Stimulated activated naive CD8-positive, alpha-beta T cell treated with anti-CD3 and anti-CD28 coated beads, Interleukin-15, Interleukin-2, amounts not matched to agents 100 U/mL and 50 U/mL, for 24 hours (primary cell): ENCODE measurements around the gene DAB1.

Experiments
- ATAC-seq: fragments of 150-1000 bp; cut with Tn5 transposase; one replicate; pipeline ENCODE4 v1.10.0; 2021
- DNase-seq: peaks from one replicate; pipeline ENCODE4 v3.0.0; 2021

DAB1 gene

DNA sequence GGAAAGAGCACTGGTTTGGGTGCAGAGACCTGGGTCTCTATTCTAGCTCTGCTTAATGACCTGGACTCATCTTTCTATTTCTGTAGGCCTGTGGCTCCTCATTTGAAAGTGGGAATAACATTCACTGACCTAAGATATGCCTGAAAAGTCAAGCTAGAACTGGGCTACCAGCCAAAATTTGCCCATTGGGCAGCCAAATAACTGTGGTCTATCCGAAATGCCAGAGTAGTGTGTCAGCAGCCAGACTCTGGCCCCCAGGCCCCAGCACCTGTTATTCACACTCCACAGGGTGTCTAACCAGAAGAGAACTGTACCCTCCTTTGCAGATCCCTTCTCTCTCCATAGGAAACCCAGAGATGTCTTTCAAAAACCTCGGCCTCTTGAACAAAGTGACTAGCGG lies 12.6 kb downstream of the DAB1 start:
- DNase-seq: no peak

DNA sequence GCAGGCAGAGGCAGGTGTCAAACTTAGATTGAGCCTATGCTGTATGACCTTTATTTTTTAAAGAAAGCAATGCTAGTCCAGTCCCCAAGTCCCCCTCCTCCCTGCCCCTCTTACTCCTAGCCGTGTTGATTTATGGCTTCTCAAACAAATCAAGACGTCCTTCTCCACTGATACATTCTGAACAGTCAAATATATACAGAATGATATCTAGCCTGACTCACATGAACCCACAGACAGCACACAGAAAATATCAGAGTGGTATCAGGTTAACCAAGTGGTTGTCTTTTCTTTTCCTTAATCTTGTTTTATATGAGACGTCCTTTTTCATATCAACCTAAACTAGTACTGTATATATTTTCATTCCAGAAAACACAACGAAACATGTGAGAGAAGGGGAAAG lies 13.4 kb downstream of the DAB1 start:
- ATAC-seq (no peak), DNase-seq (no peak)

More for the DNA sequence above, 12.6 kb downstream of the DAB1 start:
- no peak for ATAC-seq

DNA sequence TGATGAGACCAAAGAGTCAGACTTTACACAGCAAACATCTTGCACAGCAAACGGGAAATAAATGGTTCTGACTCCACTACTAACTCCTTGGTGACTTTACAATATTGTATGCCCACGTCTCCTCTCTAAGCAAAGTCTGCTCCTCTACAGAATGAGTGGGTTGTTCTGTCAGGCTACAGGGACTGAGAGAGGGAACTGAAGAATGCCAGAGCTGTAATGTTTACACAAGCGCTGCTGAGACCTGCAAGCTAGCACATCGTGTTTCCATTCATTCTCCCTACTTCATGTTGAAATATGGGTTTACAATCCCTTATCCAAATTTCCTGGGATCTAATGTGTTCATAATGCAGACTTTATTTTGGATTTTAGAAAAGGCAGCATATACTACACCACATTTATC lies 15.9 kb downstream of the DAB1 start:
- ATAC-seq (no peak), DNase-seq (no peak)

DNA sequence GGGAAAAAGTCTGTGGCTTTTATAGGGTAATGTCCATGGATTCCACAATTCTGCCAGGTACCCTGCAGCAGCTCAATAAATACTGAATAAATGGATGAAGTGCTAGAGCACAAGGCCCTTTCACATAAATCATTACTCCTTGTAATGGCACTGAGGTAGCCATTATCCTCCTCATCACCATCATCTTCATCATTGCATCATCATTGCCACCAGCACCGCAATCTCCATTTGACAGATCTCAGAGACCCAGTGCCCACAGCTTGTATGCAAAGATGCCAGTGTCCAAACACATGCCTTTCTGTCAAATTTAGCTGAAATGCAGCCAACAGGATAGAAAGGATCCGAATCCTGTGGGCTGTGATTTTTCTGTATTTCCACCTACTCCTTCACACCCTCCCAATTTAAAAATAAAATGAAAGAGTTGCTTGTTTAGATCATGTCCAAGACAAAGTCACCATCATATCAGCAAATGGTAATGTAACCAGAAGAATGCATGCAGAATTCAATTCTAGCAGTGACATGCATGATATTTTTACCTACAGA lies 17.4 kb downstream of the DAB1 start:
- no peak for ATAC-seq
- no peak for DNase-seq

DNA sequence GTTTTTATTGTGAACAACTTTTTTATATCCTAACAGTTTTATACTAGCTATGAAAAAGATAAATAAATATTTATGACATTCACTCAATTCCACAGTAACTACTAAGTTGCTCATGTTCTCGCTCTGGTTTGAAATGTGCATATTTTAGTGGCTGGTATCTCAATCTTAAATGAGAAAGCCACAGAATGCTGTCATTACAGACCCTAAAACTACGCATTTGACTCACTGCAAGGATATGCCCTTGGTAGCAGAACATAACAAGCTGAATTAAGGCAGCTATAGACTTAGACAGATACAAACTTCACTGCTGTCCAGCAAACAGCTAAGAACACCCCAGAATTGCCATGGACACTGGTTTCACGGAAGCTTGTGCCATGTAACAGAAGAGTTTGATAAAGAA lies 19.0 kb downstream of the DAB1 start:
- no peak for DNase-seq

DNA sequence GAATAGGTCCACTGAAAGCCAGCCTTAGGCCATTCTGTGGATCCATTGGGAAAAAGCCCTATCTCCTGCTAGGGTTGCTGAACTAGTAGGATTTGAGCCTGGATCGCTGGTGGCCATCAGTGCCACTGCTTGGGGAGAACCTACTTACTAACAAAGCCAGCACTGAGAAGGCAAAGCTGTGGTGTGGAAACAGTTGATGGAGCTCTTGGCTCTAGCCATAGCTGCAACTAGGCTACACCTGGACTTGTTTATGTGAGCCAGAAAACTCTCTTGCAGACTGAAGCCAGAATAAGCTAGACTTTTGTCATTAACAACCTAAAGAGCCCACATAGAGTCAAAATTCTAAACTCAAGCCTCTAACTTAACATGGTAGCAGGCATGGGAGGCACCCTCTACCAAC lies 20.7 kb downstream of the DAB1 start:
- ATAC-seq (no peak), DNase-seq (no peak)

More for the DNA sequence above, 19.0 kb downstream of the DAB1 start:
- no peak for ATAC-seq

DNA sequence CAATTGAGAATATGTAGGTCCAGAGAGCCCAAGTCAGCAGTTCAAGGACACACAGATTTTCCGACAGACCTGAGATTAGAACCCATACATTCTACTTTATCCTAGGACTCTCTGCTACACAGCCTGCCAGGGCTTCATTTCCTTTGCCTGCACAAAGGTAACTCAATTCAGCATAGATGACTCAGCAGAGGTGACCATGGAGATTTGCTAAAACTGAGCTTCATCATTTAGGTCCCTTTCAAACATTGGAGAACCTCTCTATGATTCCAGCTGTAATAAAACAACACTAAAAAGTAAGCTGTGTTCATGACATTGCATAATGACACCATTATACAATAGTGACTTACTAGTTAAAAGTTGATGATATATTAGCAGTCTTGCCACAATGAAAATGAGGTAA lies 22.2 kb downstream of the DAB1 start:
- DNase-seq: no peak
- no peak for ATAC-seq

DNA sequence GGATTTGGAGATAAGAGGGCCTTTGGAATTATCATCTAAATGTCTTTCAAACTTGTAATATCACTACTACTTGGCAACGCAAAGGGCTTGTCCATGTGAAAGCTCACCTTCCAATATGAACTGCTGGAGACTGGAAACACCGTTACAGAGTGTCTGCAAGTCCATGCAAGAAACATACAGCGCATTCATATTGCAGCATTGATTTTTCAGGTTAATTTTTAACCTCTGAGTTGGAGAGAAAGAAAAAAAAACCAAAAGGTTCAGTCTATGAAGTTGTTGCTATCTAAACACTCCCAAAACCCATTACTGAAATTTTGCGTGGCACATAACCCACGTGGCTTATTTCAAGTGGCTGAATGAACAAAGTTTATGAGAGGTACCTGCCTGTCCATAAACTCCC lies 23.8 kb downstream of the DAB1 start:
- ATAC-seq (no peak), DNase-seq (no peak)

DNA sequence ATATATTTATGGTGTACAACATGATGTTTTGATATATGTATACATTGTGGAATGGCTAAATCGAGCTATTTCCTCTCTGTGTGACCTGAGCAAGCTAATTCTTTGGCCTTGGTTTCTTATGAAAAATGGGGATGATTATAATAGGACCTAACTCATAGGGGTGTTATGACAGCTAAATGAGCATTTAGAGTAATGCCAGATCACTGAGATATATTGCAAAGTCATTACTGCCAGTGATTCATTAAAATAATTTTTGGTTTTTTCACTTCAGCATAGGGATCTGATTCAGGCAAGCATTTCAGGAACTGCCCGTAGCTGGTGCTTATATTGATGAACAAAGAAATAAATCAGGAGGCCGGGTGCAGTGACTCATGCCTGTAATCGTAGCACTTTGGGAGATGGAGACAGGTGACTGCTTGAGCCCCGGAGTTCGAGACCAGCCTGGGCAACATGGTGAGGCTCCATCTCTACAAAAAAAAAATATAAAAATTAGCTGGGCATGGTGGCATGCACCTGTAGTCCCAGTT lies 30.7 kb downstream of the DAB1 start:
- DNase-seq (no peak), ATAC-seq (no peak)

DNA sequence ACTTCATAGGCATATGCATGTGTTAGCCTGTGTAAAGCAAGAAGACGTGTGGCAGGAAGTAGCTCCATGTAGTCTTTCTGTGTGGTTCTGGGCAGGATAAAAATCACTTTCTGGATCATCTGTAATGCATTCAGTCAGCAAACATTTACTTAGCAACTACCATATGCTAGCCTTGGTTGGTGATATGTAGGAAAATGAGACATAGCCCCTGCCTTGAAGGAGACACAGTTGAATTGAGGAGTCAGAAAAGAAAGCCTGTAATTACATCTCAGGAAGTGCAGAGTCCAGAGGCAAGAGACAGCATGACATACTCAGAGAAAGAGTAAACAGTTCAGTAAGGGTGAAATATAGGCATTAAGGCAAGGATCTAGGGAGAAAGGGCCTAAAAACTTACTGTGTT lies 38.5 kb downstream of the DAB1 start:
- no peak for DNase-seq
- no peak for ATAC-seq

DNA sequence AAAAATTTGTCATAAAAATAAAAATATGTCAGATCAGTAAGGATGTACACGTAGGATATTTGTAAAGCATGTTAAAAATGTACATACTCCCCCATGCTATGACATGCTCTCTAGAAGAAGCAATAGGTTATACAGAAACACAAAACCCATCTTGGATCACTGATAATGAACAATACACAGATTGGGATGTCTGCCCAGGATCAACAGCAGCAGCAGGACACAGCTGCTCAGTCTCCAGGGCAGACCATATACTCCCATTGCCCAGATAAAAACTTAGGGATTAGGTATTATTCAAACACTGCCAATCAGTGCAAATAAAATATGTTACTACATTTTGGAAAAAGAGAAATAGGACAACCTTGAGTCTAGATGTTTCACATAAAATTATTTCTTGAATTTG lies 39.0 kb downstream of the DAB1 start:
- DNase-seq (no peak), ATAC-seq (no peak)

DNA sequence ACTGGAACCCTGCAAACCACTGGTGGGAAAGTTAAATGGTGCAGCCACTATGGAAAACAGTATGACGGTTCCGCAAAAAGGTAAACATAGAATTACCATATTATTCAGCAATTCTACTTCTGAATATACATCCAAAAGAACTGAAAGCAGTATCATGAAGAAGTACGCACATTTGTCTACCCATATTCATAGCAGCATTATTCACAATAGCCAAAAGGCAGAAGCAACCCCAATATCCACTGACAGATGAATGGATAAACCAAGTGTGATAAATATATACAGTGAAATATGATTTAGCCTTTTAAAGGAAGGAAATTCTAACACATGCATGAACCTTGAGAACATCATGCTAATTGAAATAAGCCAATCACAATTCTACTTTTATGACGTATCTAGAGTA lies 39.6 kb downstream of the DAB1 start:
- ATAC-seq (no peak), DNase-seq (no peak)

DNA sequence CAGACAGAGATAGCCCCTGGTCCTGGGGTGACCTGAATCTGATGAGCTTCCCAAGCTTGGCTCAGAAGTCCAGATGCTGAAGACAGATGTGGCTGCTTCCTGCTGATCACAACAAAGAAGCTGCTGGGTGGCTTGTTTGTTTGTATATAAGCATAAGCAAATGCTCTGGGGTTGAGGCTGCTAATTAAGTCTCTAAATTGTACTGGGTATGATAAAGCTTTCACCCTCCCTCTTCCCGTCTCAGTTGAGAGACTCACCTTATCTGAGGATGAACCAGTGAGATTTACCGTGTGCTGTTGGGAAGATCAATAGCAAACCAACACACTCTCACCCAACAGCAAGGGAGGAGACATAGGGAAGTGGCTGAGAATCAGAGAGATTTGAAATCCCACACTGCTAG lies 42.0 kb downstream of the DAB1 start:
- DNase-seq: no peak
- no peak for ATAC-seq

DNA sequence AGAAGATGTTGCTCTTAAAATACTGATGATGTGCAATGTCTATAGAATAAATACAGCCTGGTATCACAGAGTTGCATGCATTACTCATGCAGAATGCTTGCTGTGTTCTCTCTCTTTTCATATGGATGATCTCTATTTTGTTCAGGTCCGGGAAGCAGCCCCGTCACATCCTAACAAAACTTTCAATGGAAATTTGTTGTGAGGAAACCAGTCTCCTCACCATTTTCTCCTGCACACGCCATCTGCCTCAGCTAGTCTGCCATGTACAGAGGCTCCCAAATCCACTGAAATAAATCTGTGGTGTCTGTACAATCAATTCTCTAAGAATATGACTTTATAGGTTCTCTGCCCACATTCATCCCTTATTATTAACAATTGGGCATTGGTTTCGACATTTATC lies 42.4 kb downstream of the DAB1 start:
- ATAC-seq: no peak
- DNase-seq: no peak

DNA sequence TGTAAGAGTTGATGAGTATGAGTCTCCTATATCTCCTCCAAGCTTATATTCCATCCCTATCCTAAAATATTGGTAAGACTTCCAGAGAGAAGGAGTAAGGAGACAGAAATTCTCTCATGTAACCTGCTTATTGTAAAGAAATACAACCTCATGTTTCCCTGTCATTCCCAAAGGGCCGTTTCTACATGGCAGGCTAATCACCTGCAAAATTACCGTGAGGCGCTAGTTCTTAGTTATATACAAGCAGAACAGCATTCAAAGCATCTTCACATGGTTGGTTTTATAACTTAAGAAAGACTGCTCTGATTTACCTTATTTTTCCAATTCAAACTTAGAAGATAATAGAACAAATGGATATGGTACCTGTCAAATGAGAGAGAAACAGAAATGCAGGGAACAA lies 42.9 kb downstream of the DAB1 start:
- ATAC-seq (no peak), DNase-seq (no peak)

DNA sequence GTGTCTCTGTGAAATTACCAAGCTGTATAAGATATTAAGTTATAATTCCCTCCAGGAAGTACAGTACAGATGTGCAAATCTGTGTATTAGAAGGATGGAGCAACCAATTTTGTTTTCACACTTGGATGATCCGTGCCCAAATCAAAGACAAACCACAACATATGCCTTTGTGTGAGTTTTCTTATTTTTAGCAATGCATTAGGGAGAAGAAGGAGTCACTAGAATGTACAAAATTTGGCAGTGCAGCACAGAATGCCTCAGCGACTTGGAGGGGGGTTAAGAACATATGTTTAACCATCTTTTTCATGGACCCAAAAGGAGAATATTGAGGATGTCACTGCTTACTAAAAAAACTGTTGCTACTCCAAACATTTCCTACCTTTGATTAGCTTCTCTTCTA lies 45.3 kb downstream of the DAB1 start:
- no peak for DNase-seq

DNA sequence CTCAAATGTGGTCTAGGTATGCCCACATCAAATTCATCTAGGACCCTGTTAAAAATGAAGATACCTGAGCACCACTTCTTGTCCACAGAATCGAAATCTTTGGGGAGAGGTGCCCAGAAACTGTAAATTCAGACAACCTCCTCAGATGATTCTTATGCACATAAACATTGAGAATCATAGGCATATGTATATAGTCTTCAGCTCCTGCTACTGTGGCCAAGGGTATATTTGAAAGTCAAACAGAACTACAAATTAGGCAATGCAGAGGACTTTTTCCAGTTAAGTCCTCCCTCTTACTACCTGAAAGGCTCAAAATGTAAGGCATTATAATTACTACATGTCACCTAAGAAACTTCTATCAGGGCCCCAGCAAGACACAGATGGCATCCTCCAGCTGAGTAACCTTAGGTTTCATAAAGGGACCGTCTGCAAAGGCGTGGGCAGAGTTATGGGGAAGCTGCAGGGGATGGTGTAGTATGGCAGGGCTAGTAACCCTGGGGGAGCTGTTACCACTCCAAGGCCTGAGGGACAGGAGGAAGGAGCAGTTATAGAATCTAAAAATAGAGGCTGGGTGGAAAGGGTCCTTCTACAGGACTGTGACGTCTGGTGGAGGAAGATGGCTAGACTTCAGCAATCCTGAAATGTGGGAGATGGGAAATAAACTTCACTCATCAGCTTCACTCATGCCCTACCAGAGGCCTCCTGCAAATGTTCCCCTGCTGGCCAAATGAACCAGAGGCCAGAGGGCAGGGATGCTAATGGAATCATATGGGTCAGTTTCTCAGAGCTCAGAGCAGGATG lies 46.3 kb downstream of the DAB1 start:
- no peak for DNase-seq
- ATAC-seq: no peak

More for the DNA sequence above, 45.3 kb downstream of the DAB1 start:
- ATAC-seq: no peak

DNA sequence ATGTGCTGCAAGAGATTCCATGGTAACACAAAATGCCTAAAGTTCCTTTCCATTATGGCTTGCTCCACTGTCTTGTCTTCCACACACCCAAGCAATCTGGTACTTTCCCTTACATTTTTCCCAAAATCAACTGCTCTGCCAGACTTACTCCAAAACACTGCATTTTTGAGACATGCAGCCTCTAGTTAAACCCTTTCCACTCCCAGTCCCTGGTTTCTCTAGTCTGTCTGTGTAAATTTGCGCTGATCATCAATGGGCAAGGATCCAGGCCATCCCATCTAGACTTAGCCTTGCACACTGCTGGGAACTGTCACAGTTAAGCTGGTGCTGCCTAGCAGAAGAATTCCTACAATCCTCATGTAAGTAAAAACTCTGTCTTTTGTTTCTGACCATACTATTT lies 47.8 kb downstream of the DAB1 start:
- DNase-seq: no peak
- no peak for ATAC-seq

DNA sequence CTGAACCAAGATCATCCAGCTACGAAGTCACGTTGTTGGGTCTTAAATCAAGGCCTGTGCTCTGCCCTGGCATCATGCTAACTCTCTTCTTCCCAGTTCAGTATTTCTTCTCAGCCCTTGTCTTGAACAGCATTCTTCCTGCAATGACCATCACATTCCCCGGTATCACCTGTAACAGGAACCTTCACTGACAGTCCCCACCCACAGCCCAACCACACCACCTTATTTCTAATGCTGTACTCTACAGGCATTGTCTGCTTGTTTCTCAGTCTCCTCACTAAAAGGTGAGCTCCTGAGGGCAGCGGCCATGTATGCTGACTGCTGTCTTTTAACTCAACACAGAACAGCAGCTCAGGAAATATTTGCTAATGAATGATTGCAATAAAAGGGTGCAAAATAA lies 54.0 kb downstream of the DAB1 start:
- DNase-seq (no peak), ATAC-seq (no peak)

DNA sequence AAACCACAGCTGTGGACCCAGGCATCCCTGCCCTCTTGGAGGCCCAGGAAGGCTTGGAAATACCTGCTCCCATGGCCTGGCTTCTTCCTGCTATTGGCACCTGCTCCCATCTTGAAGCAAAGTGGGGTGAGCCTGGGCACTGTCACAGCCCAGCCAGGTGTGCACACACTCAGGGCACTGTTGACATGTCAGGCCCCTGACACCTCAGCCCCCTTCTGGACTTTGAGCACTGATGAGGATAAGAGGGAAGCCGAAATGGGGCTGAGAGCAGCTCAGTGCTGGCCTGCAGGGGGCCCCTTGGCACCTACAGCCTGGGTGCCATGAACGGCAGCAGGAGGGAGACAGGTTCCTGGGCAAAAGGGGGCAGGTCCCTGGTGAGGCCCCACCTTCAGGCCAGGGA lies 55.9 kb downstream of the DAB1 start:
- no peak for ATAC-seq

DNA sequence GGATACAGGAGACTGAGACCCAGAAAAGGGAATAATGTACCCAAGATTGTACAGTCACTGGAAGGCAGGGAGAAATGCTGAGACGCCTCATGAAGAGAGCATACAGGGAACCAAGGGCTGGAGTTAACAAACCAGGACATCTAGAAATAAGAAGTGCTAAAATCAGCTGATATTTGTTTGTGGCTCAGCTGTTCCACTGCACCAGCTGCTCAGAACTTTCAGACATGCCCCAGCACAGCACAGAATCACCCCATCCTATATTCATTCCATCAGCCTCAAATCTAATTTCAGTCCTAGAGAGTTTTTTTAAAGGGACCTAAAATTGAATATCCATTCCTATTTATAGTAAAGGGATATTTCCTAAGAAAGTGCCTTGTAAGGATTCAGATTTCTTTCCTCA lies 60.2 kb downstream of the DAB1 start:
- ATAC-seq (no peak), DNase-seq (no peak)

More for the DNA sequence above, 55.9 kb downstream of the DAB1 start:
- DNase-seq: no peak

DNA sequence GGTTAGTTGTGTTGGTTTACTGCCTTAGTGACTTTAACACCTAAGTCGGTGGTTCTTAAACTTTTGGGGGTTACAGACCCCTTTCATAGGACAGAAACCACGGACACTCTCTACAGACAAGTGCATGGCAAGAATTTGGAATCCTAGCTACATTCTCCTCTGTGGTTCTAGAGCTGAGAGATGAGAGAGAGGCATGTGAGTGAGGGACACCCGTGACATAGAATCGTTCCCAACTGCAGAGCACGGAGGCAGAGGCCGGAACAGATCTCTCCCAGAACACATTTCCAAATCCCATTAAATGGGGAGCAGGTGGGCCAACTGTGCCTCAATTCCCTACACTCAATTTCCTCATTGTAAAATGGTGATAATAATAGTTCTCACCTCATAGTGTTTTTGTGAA lies 60.7 kb downstream of the DAB1 start:
- no peak for ATAC-seq
- no peak for DNase-seq

DNA sequence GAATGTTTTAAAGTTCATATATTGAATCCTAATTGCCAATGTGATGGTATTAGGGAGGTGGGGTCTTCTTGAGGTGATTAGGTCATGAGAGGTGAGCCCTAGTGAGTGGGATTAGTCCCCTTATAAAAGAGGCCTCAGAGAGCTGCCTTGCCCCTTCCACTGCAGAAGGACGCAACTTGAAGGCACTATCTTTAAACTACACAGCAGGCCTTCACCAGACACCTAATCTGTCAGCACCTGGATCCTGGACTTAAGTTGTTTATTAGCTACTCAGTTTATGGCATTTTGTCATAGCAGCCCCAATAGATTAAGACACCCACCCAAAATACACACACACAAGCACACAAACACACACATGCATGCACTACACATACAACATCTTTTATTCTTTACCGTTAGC lies 61.4 kb downstream of the DAB1 start:
- ATAC-seq (no peak), DNase-seq (no peak)

DNA sequence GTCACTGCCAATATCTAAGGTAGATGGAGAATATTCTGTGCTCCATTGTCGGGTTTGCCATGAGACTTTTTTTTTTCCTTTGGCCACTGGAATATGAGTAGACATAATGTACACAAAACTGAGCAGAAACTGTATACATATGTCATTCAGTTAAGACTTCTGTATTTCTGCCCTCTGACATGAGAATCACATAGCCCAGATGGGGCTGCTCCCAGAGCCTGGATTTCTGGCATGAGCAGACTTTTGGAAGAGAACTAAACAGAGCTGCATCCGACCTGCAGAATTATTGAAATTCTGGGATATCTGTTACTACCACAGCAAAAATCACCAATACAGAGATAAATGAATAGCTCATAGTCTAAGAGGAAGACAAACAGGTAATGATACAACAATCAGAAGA lies 62.3 kb downstream of the DAB1 start:
- no peak for DNase-seq
- ATAC-seq: no peak
